Eye (tissue), 1 donor: Measurements from ENCODE around the gene DTX2.
"Not testable (repeated sequence)": the region's sequence is repeated elsewhere in the genome, so short reads cannot be mapped to it uniquely, and the experiment has no call there.

ENCODE experiments used
- DNase-seq: peaks from one replicate; pipeline ENCODE4 v3.0.0-alpha.2; 2015

Gene DTX2

GRCh38 chr7:76445577-76446008 lies 15.9 kb upstream of the DTX2 start:
- peak; percentile 8 for DNase-seq

- DNase-seq = not testable (repeated sequence)
Observed at GRCh38 chr7:76457017-76457416, 4.5 kb upstream of the DTX2 start.

GRCh38 chr7:76458504-76458903 lies 3.0 kb upstream of the DTX2 start:
- DNase-seq = not testable (repeated sequence)

DNA sequence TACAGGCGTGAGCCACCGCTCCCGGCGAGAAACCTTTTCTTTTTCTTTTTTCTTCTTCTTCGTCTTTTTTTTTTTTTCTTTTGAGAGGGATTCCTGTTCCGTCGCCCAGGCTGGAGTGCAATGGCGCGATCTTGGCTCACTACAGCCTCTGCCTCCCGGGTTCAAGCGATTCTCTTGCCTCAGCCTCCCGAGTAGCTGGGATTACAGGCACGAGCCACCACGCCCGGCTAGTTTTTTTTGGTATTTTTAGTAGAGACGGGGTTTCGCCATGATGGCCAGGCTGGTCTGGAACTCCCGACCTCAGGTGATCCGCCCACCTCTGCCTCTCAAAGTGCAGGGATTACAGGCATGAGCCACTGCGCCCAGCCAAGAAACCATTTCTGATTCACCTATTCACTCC lies 742 bp upstream of the DTX2 start:
- DNase-seq = not testable (repeated sequence)

DNA sequence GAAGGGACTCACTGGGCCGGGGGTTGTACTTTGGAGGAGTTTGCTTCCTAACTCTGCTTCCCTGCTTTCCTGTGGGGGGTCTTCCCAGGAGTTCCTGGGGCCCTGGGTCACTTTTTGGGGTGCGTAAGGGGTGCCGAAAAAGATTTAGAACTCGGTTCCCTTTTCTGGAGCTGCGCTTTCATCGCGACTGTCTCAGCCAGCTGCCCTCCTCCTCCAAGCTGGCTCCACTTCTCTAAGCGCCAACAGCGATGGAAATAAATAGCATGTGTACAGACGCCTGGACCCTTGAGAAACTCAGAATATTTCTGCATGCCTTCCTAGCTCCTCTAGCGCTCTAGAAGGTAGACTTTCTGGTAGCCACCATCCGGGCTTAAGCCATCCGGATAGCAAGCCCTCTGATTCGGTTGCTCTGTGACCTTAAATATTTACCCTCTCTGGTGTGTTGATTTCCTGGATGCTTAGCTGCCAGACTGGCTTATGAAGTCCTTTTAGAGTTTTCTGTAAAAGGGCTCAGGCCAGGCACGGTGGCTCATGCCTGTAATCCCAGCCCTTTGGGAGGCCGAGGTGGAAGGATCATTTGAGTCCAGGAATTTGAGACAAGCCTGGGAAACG lies 868 bp downstream of the DTX2 start:
- not testable (repeated sequence) for DNase-seq

- not testable (repeated sequence) for DNase-seq
Observed at GRCh38 chr7:76464959-76465358, 3.5 kb downstream of the DTX2 start.

GRCh38 chr7:76465950-76466349 lies 4.4 kb downstream of the DTX2 start:
- not testable (repeated sequence) for DNase-seq

DNA sequence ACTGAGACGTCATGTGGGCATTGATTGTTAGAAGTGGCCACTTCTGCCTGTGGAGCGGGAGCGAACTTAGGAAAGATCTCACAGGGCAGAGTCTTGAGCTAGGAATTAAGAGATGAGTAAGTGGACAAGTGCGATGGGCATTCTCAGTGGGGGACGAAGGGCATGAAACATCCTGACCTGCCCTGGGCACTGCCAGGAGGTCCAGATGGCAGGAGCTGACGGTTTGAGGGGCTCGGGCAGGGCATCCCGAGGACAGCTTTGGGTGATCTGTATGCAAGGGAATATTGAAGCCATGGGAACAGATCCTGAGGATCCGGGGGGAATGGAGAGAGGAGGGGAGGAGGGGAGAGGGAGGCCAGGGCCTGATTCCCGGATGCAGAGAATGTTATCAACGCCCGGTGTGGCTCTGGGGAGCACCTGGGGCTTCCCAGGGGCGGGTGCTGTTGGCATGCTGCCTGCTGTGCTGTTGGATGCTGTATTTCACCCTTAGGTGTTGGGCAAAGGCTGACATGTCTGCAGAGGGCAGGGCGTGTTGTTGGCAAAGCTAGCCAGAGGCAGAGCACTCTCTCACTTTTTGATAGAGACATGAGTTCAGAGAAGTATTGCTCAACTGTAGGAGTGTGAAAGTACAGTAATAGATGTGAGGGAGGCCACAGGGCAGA lies 6.4 kb downstream of the DTX2 start:
- not testable (repeated sequence) for DNase-seq

GRCh38 chr7:76471556-76472221 lies 10.2 kb downstream of the DTX2 start:
- DNase-seq = not testable (repeated sequence)

DNA sequence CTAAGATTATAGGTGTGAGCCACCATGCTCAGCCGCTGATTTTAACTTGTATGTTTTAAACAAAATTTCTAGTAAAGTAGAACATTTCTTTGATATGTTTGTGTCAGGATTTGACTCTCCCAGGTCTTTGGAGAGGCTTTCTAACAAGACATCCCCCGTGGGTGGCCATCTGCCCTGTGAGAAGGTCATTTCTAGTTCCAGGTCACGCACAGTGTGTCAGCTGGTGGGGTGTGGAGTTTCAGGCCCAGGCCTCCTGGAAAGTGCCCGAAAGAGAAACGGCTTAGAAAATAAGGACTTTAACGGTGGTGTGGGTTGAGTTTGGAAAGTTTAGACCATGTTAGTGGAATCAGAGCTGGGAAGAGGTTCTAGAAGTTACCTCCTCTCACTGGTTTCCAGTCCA lies 11.6 kb downstream of the DTX2 start:
- DNase-seq = not testable (repeated sequence)

- DNase-seq = not testable (repeated sequence)
Observed at GRCh38 chr7:76476280-76476679, 14.8 kb downstream of the DTX2 start.

DNA sequence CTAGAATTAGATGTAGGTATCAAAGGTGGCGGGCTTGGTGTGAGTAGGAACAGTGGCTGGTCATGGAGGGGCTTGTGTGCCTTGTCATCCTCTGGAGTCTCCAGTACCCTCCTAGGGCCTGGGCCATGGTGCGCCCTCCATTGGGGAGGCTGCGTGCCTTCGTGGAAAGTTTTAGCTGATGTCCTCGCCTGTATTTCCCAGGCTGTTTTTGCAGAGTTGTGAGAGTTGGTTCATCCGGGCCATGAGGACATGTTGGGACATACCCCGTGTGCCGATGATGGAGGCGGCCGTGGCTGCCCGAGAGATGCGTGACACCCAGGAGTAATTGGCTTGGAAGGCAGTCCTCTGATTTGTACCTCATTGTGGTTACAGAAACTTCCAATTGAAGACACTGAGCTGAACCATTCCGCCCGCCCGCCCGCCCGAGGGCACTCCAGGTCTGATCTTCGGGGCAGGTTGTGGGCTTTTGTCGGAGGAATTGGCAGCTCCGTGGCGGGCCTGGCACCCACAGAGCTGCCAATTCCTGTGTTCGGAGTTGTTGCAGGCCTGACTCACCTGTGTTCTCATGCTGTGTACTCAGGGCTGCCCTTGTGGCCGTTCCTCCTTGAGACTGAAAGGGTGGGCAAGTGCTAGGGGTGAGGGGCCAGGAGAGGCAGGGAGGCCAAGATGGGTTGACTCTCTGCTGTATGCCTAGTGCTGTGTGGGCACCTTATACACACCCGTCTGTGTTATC lies 15.4 kb downstream of the DTX2 start:
- DNase-seq = not testable (repeated sequence)

DNA sequence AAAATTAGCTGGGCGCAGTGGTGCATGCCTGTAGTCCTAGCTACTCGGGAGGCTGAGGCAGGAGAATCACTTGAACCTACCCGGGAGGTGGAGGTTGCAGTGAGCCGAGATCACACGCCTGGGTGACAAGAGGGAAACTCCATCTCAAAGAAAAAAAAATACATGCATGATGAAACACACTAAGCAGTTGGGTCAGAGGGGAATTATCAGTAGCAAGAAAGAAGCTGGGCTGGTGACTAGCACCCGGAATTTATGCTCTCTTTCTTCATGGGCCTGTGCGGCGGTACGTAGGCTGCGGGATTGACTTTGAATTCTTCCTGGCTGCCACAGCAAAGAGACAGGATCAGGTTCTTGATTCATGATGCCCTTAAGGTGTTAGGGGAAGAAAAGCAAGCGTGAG lies 18.1 kb downstream of the DTX2 start:
- not testable (repeated sequence) for DNase-seq

GRCh38 chr7:76480403-76481253 lies 19.1 kb downstream of the DTX2 start:
- not testable (repeated sequence) for DNase-seq

GRCh38 chr7:76482660-76483059 lies 21.2 kb downstream of the DTX2 start:
- not testable (repeated sequence) for DNase-seq

DNA sequence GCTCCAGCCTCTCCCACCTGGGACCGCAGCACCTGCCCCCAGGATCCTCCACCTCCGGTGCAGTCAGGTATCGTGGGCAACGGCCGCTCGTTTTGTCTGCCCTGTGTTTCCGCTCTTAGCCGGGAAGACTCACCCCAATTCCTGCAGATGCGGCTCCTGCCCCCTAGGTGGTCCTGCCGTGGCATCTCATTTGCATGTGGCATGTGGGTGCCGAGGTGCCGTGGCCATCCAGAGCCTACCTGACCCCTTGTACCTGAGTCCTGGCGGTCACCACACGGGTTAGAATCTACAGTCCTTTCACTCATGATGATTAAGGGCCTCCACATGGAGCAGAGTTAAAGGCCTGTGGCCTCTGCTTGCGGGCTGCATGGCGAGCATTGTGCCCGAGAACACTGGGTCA lies 21.6 kb downstream of the DTX2 start:
- DNase-seq = not testable (repeated sequence)

- not testable (repeated sequence) for DNase-seq
Observed at GRCh38 chr7:76484456-76484855, 22.9 kb downstream of the DTX2 start.

DNA sequence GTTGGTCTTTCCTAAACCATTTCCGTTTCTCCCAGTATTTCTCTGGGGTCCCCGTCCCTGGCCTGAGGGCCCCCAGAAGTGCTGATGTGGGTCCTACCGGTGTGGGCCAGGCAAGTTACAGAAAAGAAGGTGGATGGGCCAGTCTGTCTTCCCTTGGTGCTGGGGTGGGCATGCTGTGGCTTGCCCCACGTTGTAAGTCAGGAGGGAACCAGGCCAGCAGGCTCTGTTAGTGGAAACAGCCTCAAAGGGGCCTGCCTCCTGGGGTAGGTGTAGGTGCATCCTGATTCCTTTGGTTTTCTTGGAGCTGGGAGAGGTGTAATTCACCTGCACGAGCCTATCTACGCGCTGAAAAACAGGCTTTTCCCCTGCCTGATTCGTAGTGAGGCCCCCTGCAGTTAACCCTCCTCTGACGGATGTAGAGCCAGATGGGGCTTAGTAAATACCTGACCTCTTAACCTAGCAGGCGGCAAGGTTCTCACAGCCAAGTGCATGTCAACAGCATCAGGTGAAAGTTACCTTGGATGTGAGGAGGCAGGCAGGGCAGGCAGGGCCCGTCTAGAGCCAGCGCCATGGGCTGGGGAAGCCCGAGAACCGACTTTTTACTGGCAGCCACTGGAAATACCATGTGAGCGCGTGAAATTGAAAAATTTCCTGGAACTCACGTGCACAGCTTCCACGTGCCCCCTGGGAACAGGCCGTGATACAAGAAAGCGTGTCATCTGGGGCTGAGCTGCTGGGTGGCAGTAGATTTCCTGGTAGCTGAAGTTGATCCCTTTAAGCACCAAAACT lies 24.5 kb downstream of the DTX2 start:
- not testable (repeated sequence) for DNase-seq

- DNase-seq = not testable (repeated sequence)
Observed at GRCh38 chr7:76486618-76487017, 25.1 kb downstream of the DTX2 start.

GRCh38 chr7:76487969-76488368 lies 26.5 kb downstream of the DTX2 start:
- DNase-seq = not testable (repeated sequence)

GRCh38 chr7:76492139-76492538 lies 30.6 kb downstream of the DTX2 start:
- DNase-seq = not testable (repeated sequence)
